H1 (cell line): ENCODE data around the gene RPL12. TPM values are rescaled to one million over a fixed set of nuclear protein-coding genes. Genes with fewer than 3 reads are reported as not detected.
A peak's percentile ranks its signal among the peaks of the same experiment; 100 is the strongest.

Experiments used
- CTCF ChIA-PET: fragments of 300-600 bp; sonication (Branson Sonifier 250); formaldehyde crosslinking; loops from one replicate; lab custom pipeline; 2021; ENCODE audit not compliant: partially characterized antibody; lab: Charles Lee
- POLR2A ChIA-PET: fragments of 300-600 bp; sonication (Branson Sonifier 250); formaldehyde crosslinking; loops from one replicate; lab custom pipeline; 2021; ENCODE audit warnings: inconsistent platforms; ENCODE audit not compliant: partially characterized antibody; lab: Charles Lee
- DNase-seq, 2 experiments: peaks; one replicate each; pipeline versions ENCODE4 v3.0.0 to v3.0.0-alpha.2; 2010 to 2022; ENCODE audit warnings: low spot score in 2 of 2, low read depth in 1 of 2, mixed read lengths in 1 of 2
- FAIRE-seq: peaks from 2 replicates; lab custom pipeline; 2011; peaks lifted over from hg19 to GRCh38; lab: Jason Lieb, UNC
- H2AFZ ChIP-seq: 2 replicates; pipeline ENCODE4 v1.8.1; 2012; ENCODE audit warnings: low read length, inconsistent platforms
- H2AK5ac ChIP-seq: 2 replicates; pipeline ENCODE4 v1.6.1; 2013; ENCODE audit warnings: low read depth, low read length
- H2BK120ac ChIP-seq: replicated peaks from 2 replicates; pipeline ENCODE3; 2013; ENCODE audit warnings: low read depth, low read length, inconsistent platforms
- H2BK12ac ChIP-seq: 2 replicates; pipeline ENCODE4 v1.6.1; 2013; ENCODE audit warnings: low read depth, low read length
- H2BK15ac ChIP-seq: 2 replicates; pipeline ENCODE4 v1.6.1; 2013; ENCODE audit warnings: low read length
- H2BK20ac ChIP-seq: 2 replicates; pipeline ENCODE4 v1.6.1; 2013; ENCODE audit warnings: low read length
- H2BK5ac ChIP-seq: 2 replicates; pipeline ENCODE4 v1.6.1; 2013; ENCODE audit warnings: low read depth, low read length
- H3K14ac ChIP-seq: 2 replicates; pipeline ENCODE4 v1.6.1; 2013; ENCODE audit warnings: inconsistent platforms; ENCODE audit not compliant: insufficient read length
- H3K18ac ChIP-seq: 2 replicates; pipeline ENCODE4 v1.6.1; 2013; ENCODE audit warnings: low read length; ENCODE audit errors: extremely low read depth
- H3K23ac ChIP-seq: 2 replicates; pipeline ENCODE4 v1.6.1; 2013; ENCODE audit warnings: inconsistent platforms; ENCODE audit not compliant: insufficient read length
- H3K23me2 ChIP-seq: 2 replicates; pipeline ENCODE4 v1.6.1; 2013; ENCODE audit warnings: low read depth, low read length
- H3K27ac ChIP-seq: 2 replicates; pipeline ENCODE4 v1.6.1; 2011; ENCODE audit warnings: low read depth, low read length, inconsistent platforms
- H3K27me3 ChIP-seq, 4 experiments: replicated peaks in 1 of 4; 1 replicate in 1 of 4; 2 replicates in 3 of 4; pipeline versions ENCODE4 v1.6.1 to v1.8.1; 2011 to 2013; ENCODE audit warnings: low read length in 3 of 4, mild to moderate bottlenecking in 3 of 4, inconsistent platforms in 2 of 4, mixed read lengths in 2 of 4, moderate library complexity in 1 of 4; ENCODE audit not compliant: control insufficient read depth in 3 of 4, insufficient read depth in 3 of 4; ENCODE audit errors: extremely low read depth in 1 of 4
- H3K36me3 ChIP-seq, 4 experiments: 2 replicates each; pipeline versions ENCODE4 v1.6.1 to v1.8.1; 2011 to 2013; ENCODE audit warnings: mild to moderate bottlenecking in 4 of 4, low read length in 3 of 4, moderate library complexity in 2 of 4, control low read depth in 1 of 4, inconsistent platforms in 1 of 4; ENCODE audit not compliant: insufficient read depth in 4 of 4, control insufficient read depth in 2 of 4
- H3K4ac ChIP-seq: replicated peaks from 2 replicates; pipeline ENCODE3; 2013; ENCODE audit warnings: low read length, low read depth, mixed read lengths, inconsistent platforms; ENCODE audit not compliant: insufficient read length
- H3K4me1 ChIP-seq, 4 experiments: replicated peaks in 1 of 4; 1 replicate in 1 of 4; 2 replicates in 3 of 4; pipeline versions ENCODE4 v1.6.1 to v1.8.1; 2011 to 2013; ENCODE audit warnings: low read length in 3 of 4, inconsistent platforms in 2 of 4, mixed read lengths in 1 of 4; ENCODE audit not compliant: insufficient read depth in 4 of 4, control insufficient read depth in 3 of 4
- H3K4me2 ChIP-seq, 2 experiments: 2 replicates each; pipeline versions ENCODE4 v1.6.1 to v1.8.1; 2011 to 2013; ENCODE audit warnings: low read depth in 2 of 2, low read length in 2 of 2, control low read depth in 1 of 2, inconsistent platforms in 1 of 2, mild to moderate bottlenecking in 1 of 2; ENCODE audit not compliant: insufficient read depth in 1 of 2
- H3K4me3 ChIP-seq, 4 experiments: fragments of 200-600, 300-600 bp in 1 of 4; sonication (generic), shearing (Covaris generic), sonication (Bioruptor Twin) in 1 of 4; 2 replicates each; pipeline versions ENCODE4 v1.5.1 to v1.8.1; 2011 to 2016; ENCODE audit warnings: low read length in 4 of 4, low read depth in 3 of 4, control low read depth in 2 of 4, inconsistent platforms in 2 of 4, mild to moderate bottlenecking in 2 of 4, mixed read lengths in 1 of 4, moderate library complexity in 1 of 4; ENCODE audit not compliant: insufficient read depth in 2 of 4; ENCODE audit errors: extremely low read depth in 1 of 4
- H3K56ac ChIP-seq: replicated peaks from 2 replicates; pipeline ENCODE3; 2013; ENCODE audit warnings: low read depth, mild to moderate bottlenecking, mixed read lengths, low read length, inconsistent platforms; ENCODE audit not compliant: insufficient read length
- H3K79me1 ChIP-seq: 2 replicates; pipeline ENCODE4 v1.6.1; 2013; ENCODE audit warnings: low read depth, low read length, control low read depth
- H3K79me2 ChIP-seq, 2 experiments: 2 replicates each; pipeline versions ENCODE4 v1.6.1 to v1.8.1; 2012 to 2013; ENCODE audit warnings: low read length in 2 of 2, mild to moderate bottlenecking in 2 of 2, inconsistent platforms in 1 of 2; ENCODE audit not compliant: insufficient read depth in 2 of 2, control insufficient read depth in 1 of 2
- H3K9ac ChIP-seq, 4 experiments: replicated peaks in 1 of 4; 1 replicate in 1 of 4; 2 replicates in 3 of 4; pipeline versions ENCODE4 v1.6.1 to v1.8.1; 2011 to 2013; ENCODE audit warnings: low read depth in 3 of 4, low read length in 3 of 4, control low read depth in 2 of 4, mild to moderate bottlenecking in 2 of 4, moderate library complexity in 2 of 4, inconsistent platforms in 1 of 4; ENCODE audit errors: extremely low read depth in 1 of 4
- H3K9me3 ChIP-seq, 2 experiments: 2 replicates each; pipeline versions ENCODE4 v1.6.1 to v1.8.1; 2012 to 2013; ENCODE audit warnings: mild to moderate bottlenecking in 2 of 2, moderate library complexity in 2 of 2, control low read depth in 1 of 2, inconsistent platforms in 1 of 2, low read depth in 1 of 2, low read length in 1 of 2, mixed read lengths in 1 of 2; ENCODE audit not compliant: insufficient read depth in 2 of 2
- H4K20me1 ChIP-seq, 2 experiments: replicated peaks in 1 of 2; 2 replicates each; pipeline versions ENCODE3 to v1.8.1; 2011 to 2013; ENCODE audit warnings: inconsistent platforms in 2 of 2, low read length in 2 of 2, mild to moderate bottlenecking in 1 of 2; ENCODE audit not compliant: insufficient read depth in 2 of 2, control insufficient read depth in 1 of 2
- H4K5ac ChIP-seq: 2 replicates; pipeline ENCODE4 v1.6.1; 2013; ENCODE audit warnings: low read length, low read depth, mixed read lengths, inconsistent platforms; ENCODE audit not compliant: insufficient read length
- H4K8ac ChIP-seq: 2 replicates; pipeline ENCODE4 v1.8.0; 2013; ENCODE audit warnings: mild to moderate bottlenecking, moderate library complexity, low read length, inconsistent platforms; ENCODE audit not compliant: insufficient read depth; ENCODE audit errors: extremely low read depth
- H4K91ac ChIP-seq: replicated peaks from 2 replicates; pipeline ENCODE3; 2013; ENCODE audit warnings: low read length, mixed read lengths, inconsistent platforms; ENCODE audit not compliant: insufficient read length
- CHD2 ChIP-seq: IDR thresholded peaks from 2 replicates; pipeline ENCODE4 v1.6.1; 2012; ENCODE audit warnings: low read length, improper control_type of control experiment
- GABPA ChIP-seq: IDR thresholded peaks from 2 replicates; pipeline ENCODE4 v1.6.1; 2011; ENCODE audit warnings: mild to moderate bottlenecking, low read length, moderate library complexity, borderline replicate concordance; ENCODE audit not compliant: insufficient read depth
- GTF2F1 ChIP-seq: IDR thresholded peaks from 2 replicates; pipeline ENCODE4 v1.6.1; 2012; ENCODE audit warnings: low read depth, low read length, improper control_type of control experiment, borderline replicate concordance
- PHF8 ChIP-seq: fragments of 200-600 bp; sonication (generic); conservative IDR thresholded peaks from 2 replicates; pipeline ENCODE4 v1.7.1; 2012; ENCODE audit warnings: low read depth, mild to moderate bottlenecking, inconsistent platforms, low read length, moderate library complexity
- RFX5 ChIP-seq: IDR thresholded peaks from 2 replicates; pipeline ENCODE4 v1.6.1; 2011; ENCODE audit warnings: low read depth, low read length, improper control_type of control experiment, borderline replicate concordance
- RXRA ChIP-seq: IDR thresholded peaks from 2 replicates; pipeline ENCODE4 v1.6.1; 2011; ENCODE audit warnings: low read depth, mild to moderate bottlenecking, low read length, moderate library complexity; ENCODE audit not compliant: insufficient read depth
- WGBS, 2 experiments: shearing (Covaris generic) in 1 of 2; methylation state at CpG; one replicate each; pipeline versions ENCODE4 v1.1.6 to v1.1.7; 2013 to 2015; ENCODE audit warnings: low lambda C conversion rate in 2 of 2, mixed read lengths in 2 of 2, inconsistent platforms in 1 of 2, low coverage in 1 of 2, missing lambda C conversion rate in 1 of 2; ENCODE audit not compliant: insufficient replicate concordance in 2 of 2, insufficient coverage in 1 of 2, insufficient read length in 1 of 2; ENCODE audit errors: extremely low coverage in 1 of 2, missing lambda C conversion rate in 1 of 2; 5-methylcytosine and 5-hydroxymethylcytosine counted together
- polyA plus RNA-seq, 7 experiments: library from polyadenylated mRNA; depleted of rRNA in 3 of 7; stranded (reverse) in 5 of 7; unstranded in 2 of 7; fragments of >200 nt in 5 of 7; fragments of 200-250 nt in 2 of 7; gene quantifications; 1 replicate in 5 of 7; 2 replicates in 1 of 7; 4 replicates in 1 of 7; pipeline versions ENCODE4 v1.2.1 to v1.2.3, GENCODE V29; 2011 to 2013; ENCODE audit warnings: missing spikeins in 2 of 7, mixed read lengths in 2 of 7
- total RNA-seq: library from RNA; stranded (reverse); fragmentation: NEBNext Ultra II Directional; extraction: Animal tissue kit (Norgen Biotek cat#: 25700); gene quantifications from 2 replicates; pipeline ENCODE4 v1.2.1, GENCODE V29; 2021
- TF ChIP-seq, protein P1 (sequence below): IDR thresholded peaks from 2 replicates; pipeline ENCODE4 v1.6.1; 2012; ENCODE audit warnings: inconsistent platforms
- TF ChIP-seq, protein P2 (sequence below), 3 experiments: IDR thresholded peaks; 1 replicate in 2 of 3; 2 replicates in 1 of 3; pipeline versions ENCODE4 v1.5.1 to v1.6.1; 2011; ENCODE audit warnings: low read length in 3 of 3, mild to moderate bottlenecking in 3 of 3, inconsistent platforms in 2 of 3, low read depth in 1 of 3, moderate library complexity in 1 of 3; ENCODE audit not compliant: insufficient read depth in 1 of 3; ENCODE audit errors: control extremely low read depth in 1 of 3

The RPL12 gene
- total and polyA plus RNA-seq, 2 of the 8 experiments (the other 6 are each of a cell fraction or from before 2014, with no cell fraction given), result 1,993 to 4,892 TPM

DNA sequence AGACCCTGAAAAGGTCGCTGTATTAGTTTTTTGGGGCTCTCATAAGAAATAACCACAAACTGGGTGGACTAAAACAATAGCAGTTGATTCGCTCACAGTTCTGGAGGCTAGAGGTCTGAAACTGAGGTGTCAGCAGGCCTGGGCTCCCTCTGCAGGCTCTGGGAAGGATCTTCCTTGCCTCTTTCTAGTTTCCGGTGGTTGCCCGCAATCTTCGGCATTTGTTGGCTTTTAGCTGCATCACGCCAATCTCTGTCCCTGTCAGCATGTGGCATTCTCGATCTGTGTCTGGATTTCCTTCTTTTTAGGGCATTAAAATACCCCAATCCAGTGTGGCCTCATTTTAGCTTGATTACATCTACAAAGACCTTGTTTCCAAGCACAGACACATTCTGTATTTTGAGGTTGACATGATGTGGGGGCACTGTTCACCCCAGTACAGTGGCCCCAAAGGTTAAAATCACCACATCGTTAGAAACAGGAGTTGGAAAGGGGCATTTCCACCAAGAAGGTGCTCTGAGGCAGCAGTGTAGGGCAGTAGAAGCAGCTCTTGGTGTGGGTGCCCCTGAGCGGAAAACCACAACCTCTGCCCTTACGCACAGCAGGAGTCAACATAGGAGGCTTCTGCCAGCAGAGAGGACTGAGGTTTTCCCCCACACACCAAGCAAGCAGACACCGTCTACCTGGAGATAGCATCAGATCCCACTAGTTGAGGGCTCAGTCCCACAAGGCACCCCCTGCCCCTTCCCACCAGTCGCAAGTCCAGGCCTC is 13.5 kb downstream of the RPL12 start:
- Histone ChIP-seq H2BK15ac (no peak overlapping the region), H4K8ac (no peak overlapping the region), H3K9me3 (no peaks in the 10 kb centered on the region), H3K27ac (no peak overlapping the region), H3K4me3 (no peak overlapping the region), H3K27me3 (no peaks in the 10 kb centered on the region), H3K18ac (no peak overlapping the region), H3K23ac (no peak overlapping the region), H2BK120ac (no peak overlapping the region), H3K36me3 (peaks cover 25 to 65% (median 51%) of the 10 kb centered on the region in 4 experiments), H3K14ac (no peak overlapping the region), H3K4me1 (no peaks in the 10 kb centered on the region), H3K79me2 (no peaks in the 10 kb centered on the region), H3K4me2 (no peak overlapping the region), H4K91ac (no peak overlapping the region), H4K20me1 (peaks cover 2% of the 10 kb centered on the region in 2 experiments), H2AFZ (no peak overlapping the region), H2BK5ac (no peak overlapping the region), H2BK20ac (no peak overlapping the region), H3K56ac (no peak overlapping the region), H2BK12ac (no peak overlapping the region), H3K23me2 (no peaks in the 10 kb centered on the region), H4K5ac (no peak overlapping the region), H3K4ac (no peak overlapping the region), H3K9ac (no peak overlapping the region), H2AK5ac (no peak overlapping the region), H3K79me1 (peaks cover 2% of the 10 kb centered on the region; the same call in 1 of the 2 replicates)
- DNase-seq, result no peak
- 86% methylated on average over 12 of the region's 12 CpGs; no CpG with 5 or more reads in 1 of the 2 experiments for WGBS, 2 experiments
- ChIA-PET CTCF (interaction anchor here (0.6 to 1.3 kb wide), 3 partner anchors 13 to 223 kb away, joined by 3 to 5 read pairs (median 3); partner anchors contain the start of gene ZNF79), POLR2A (interaction anchor here (2.5 to 11.3 kb wide), 3 partner anchors 8 to 16 kb away, joined by 8 to 125 read pairs (median 45); partner anchors contain the start of genes LRSAM1, RPL12 and ZNF79)
- FAIRE-seq, result no peak
- TF ChIP-seq, protein P1, sequence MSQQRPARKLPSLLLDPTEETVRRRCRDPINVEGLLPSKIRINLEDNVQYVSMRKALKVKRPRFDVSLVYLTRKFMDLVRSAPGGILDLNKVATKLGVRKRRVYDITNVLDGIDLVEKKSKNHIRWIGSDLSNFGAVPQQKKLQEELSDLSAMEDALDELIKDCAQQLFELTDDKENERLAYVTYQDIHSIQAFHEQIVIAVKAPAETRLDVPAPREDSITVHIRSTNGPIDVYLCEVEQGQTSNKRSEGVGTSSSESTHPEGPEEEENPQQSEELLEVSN, result no peak
- no peak for TF ChIP-seq CHD2
- TF ChIP-seq RXRA, result no peak
- TF ChIP-seq, protein P2, sequence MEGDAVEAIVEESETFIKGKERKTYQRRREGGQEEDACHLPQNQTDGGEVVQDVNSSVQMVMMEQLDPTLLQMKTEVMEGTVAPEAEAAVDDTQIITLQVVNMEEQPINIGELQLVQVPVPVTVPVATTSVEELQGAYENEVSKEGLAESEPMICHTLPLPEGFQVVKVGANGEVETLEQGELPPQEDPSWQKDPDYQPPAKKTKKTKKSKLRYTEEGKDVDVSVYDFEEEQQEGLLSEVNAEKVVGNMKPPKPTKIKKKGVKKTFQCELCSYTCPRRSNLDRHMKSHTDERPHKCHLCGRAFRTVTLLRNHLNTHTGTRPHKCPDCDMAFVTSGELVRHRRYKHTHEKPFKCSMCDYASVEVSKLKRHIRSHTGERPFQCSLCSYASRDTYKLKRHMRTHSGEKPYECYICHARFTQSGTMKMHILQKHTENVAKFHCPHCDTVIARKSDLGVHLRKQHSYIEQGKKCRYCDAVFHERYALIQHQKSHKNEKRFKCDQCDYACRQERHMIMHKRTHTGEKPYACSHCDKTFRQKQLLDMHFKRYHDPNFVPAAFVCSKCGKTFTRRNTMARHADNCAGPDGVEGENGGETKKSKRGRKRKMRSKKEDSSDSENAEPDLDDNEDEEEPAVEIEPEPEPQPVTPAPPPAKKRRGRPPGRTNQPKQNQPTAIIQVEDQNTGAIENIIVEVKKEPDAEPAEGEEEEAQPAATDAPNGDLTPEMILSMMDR (IDR thresholded peaks at IDR 0.05; ENCODE audit: control extremely low read depth in 1 of 3, insufficient read depth in 1 of 3, low read depth in 1 of 3, low read length in 3 of 3), result peak in 2 of 3 experiments; percentile 27 to 41; a peak in 2 of 4 replicates
- TF ChIP-seq PHF8, result no peak
- TF ChIP-seq RFX5, result no peak
- TF ChIP-seq GABPA, result no peak
- no peak for TF ChIP-seq GTF2F1
